ENCODE measurements around the gene MBD3L4. TPM values are rescaled to one million over a fixed set of nuclear protein-coding genes. Genes with fewer than 3 reads are reported as not detected.

MBD3L4 gene
- total RNA-seq, 1 experiment from 2014 or later: not detected

DNA sequence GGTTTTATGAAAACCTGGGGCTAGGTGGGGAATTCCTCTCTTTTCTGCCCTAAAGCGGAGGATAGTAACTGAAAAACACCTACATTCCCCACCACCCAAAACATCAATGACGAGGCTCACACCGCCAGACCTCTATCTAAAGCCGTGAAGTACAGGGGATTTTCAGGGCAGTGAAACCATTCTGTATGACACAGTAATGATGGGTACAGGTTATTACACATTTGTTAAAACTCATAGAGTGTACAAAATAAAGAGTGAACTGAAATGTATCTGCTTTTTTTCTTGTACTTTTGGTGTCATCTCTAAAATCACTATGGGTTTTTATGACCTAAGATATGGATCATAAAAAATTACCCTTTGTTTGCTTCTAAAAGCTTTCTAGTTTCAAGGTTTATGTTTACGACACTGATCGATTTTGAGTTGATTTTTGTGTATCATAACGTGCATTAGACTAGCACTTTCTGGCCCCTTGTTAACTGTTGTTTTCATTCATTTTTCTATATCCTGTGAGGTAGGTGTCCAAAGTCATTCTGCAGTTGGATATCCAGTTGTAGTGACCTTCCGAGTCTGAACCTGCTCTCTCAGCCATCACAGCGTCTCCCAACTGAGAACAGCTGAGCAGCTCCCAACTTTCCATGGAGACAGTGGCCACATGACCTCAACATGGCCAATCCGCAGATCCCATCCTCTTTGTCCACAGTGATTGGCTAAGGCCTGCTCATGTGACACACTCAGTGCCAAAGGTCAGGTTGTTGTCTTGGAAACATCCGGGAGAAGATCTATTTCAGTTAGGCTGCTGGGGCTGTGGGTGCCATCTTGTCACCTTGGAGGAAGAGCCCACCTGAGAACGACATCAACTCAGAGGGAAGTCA lies 29.0 kb downstream of the MBD3L4 start:
- Histone ChIP-seq H3K4me3 (ENCODE audit: insufficient read depth, low read depth, low read length) (no peak overlapping the region), H3K27me3 (ENCODE audit: control insufficient read depth, insufficient read depth, low read length) (no peaks in the 10 kb centered on the region), H3K36me3 (replicated peaks; ENCODE audit: control insufficient read depth, insufficient read depth, low read length) (no peaks in the 10 kb centered on the region)
- no peak for DNase-seq

DNA sequence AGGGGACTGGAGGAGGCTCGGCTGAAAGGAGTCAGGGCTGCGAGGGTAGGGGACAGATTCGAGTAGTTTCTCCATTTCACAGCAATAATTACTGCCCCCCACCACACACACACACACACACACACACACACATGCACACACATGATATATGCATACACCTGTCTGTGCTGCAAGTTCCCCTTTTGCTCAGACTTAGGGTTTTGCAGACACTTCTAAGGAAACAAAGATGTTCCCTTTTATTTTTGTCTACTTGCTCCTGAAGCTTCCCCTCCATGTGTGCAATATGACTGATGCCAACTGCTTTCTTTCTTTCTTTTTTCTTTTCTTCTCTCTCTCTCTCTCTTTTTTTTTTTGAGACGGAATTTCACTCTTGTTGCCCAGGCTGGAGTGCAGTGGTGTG lies 32.1 kb downstream of the MBD3L4 start:
- H3K4me3 ChIP-seq (ENCODE audit: insufficient read depth, low read depth, low read length): no peak overlapping the region
- no peaks in the 10 kb centered on the region for H3K36me3 ChIP-seq (replicated peaks; ENCODE audit: control insufficient read depth, insufficient read depth, low read length)
- no peaks in the 10 kb centered on the region for H3K27me3 ChIP-seq (ENCODE audit: control insufficient read depth, insufficient read depth, low read length)
- DNase-seq: no peak

DNA sequence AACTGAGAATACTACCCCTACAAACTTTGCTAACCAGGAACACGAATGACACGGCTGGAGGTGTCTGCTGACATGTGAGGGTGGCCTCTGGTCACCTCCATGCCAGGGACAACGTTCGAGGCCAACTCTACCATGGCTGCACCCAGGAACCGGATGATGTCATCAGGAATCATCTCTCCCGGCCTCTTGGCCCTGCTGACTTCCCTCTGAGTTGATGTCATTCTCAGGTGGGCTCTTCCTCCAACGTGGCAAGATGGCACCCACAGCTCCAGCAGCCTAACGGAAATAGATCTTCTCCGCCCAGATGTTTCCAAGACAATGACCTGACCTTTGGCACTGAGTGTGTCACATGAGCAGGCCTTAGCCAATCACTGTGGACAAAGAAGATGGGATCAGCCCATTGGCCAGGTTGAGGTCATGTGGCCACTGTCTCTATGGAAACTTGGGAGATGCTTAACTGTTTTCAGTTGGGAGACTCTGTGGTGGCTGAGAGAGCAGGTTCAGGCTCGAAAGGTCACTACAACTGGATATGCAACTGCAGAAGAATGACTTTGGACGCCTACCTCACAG lies 33.8 kb downstream of the MBD3L4 start:
- Histone ChIP-seq H3K27me3 (ENCODE audit: control insufficient read depth, insufficient read depth, low read length) (no peaks in the 10 kb centered on the region), H3K4me3 (ENCODE audit: insufficient read depth, low read depth, low read length) (no peak overlapping the region), H3K36me3 (replicated peaks; ENCODE audit: control insufficient read depth, insufficient read depth, low read length) (no peaks in the 10 kb centered on the region)
- no peak for DNase-seq

DNA sequence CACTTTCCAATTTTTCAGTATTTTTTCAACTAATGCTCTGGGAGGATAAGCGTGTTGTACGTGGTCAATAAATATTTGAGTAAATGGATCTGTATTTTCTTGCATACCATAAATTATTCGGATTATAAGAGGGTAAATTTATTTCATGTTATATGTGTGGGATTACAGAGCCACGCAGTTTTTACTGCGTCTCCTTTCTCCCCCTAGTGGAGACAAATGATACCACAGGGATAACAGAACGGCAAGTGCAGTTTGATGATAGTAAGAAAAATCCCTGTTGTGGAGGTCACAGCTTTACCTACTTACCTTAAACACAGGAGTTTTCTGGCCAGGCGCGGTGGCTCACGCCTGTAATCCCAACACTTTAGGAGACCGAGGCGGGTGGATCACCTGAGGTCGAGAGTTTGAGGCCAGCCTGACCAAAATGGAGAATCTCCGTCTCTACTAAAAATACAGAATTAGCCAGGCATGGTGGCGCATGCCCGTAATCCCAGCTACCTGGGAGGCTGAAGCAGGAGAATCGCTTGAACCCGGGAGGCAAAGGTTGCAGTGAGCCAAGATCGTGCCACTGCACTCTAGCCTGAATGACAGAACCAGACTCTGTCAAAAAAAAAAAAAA lies 35.6 kb downstream of the MBD3L4 start:
- H3K4me3 ChIP-seq (ENCODE audit: insufficient read depth, low read depth, low read length): no peak overlapping the region
- H3K27me3 ChIP-seq (ENCODE audit: control insufficient read depth, insufficient read depth, low read length): no peaks in the 10 kb centered on the region
- peak; percentile 17 for DNase-seq
- no peaks in the 10 kb centered on the region for H3K36me3 ChIP-seq (replicated peaks; ENCODE audit: control insufficient read depth, insufficient read depth, low read length)

DNA sequence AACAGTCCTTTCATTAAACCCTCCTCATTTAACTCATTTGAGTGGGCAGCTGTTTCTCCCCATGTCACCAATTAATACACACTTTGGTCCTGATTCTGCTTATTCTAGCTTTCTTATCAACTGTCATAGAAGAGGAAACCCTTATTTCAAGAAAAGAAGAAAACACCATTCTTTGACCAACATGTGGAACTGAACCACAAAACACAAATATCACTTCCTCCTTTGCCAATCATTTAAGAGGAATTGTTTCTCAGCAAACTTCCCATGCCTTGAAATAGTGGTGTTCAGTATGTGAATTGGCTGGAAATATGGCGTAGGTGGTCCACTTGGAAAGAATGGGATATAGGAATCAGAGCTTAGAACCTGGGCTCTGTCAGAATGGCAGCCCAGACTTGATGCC lies 39.2 kb downstream of the MBD3L4 start:
- no peaks in the 10 kb centered on the region for H3K36me3 ChIP-seq (replicated peaks; ENCODE audit: control insufficient read depth, insufficient read depth, low read length)
- DNase-seq: no peak
- no peaks in the 10 kb centered on the region for H3K27me3 ChIP-seq (ENCODE audit: control insufficient read depth, insufficient read depth, low read length)
- no peak overlapping the region for H3K4me3 ChIP-seq (ENCODE audit: insufficient read depth, low read depth, low read length)

DNA sequence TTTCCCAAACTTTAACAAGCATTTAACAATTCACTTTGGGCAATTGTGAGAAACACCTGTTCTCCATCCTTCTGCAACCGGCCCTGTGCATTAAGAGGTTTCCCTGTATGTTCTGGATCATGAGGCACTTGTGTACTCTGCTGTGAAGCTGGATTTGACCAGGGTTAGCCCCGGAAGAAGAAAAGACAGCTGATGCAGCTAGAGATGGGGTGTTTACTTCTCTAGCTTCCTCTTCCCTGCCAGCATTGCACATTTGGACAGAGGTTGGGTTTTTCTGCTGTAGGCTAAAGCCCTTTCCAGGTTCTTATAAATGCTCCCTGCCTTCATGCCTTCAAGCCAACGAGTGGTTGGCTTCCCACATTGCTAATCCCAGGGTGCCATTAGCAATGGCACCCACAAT lies 39.6 kb downstream of the MBD3L4 start:
- Histone ChIP-seq H3K27me3 (ENCODE audit: control insufficient read depth, insufficient read depth, low read length) (no peaks in the 10 kb centered on the region), H3K36me3 (replicated peaks; ENCODE audit: control insufficient read depth, insufficient read depth, low read length) (no peaks in the 10 kb centered on the region), H3K4me3 (ENCODE audit: insufficient read depth, low read depth, low read length) (no peak overlapping the region)
- no peak for DNase-seq

DNA sequence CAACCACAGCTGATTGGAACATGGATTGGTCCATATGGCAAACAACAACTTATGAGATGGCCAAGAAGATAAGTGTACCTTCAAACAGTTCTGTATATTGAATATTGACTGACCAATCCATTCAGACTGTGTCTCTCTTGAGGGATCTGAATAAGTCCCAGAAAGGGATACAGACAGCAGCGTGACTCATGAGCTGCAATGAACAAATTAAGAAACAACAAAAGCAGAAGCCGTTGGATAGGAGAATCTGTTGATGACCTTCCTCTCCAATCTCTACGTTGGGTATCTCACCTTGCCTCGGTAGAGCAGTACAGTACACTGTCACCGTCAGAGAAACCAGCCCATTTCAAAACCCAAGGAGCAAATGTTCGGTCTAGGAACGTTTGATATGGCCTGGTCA lies 40.0 kb downstream of the MBD3L4 start:
- Histone ChIP-seq H3K4me3 (ENCODE audit: insufficient read depth, low read depth, low read length) (no peak overlapping the region), H3K27me3 (ENCODE audit: control insufficient read depth, insufficient read depth, low read length) (no peaks in the 10 kb centered on the region), H3K36me3 (replicated peaks; ENCODE audit: control insufficient read depth, insufficient read depth, low read length) (no peaks in the 10 kb centered on the region)
- no peak for DNase-seq

DNA sequence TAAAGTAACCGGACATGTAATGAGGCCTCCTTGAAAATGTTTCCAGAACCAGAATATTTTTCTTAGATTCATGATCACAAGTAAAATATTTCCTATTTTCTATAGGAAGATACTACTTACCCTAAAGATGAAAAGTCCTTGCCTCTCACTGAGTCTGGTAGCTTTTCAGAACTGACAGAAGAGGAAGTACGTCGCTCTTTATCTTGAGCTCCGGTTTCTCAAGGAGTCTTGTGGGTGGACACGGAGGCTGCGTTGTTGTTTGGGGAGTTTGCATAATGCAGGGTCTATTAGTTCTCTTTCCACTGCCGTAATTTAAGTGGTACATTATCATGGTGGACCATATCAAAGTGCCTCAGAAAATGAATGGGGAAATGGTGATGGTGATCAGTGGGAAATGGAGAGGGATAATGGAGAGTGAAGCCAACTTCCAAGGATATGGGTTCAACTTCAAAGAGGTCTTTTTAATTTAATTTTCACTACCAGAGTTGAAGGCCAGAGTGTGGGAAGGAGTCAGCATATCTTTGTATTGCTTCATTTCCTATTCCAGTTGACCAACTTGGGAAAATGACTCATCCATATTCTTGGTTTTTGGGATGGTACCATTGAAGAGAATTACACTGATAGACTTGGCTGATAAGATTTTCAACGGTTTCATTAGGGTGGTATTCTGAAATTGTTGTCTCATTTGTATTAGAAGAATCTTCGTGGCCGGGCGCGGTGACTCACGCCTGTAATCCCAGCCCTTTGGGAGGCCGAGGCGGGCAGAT lies 42.1 kb downstream of the MBD3L4 start:
- DNase-seq: no peak
- Histone ChIP-seq H3K36me3 (replicated peaks; ENCODE audit: control insufficient read depth, insufficient read depth, low read length) (no peaks in the 10 kb centered on the region), H3K27me3 (ENCODE audit: control insufficient read depth, insufficient read depth, low read length) (no peaks in the 10 kb centered on the region), H3K4me3 (ENCODE audit: insufficient read depth, low read depth, low read length) (no peak overlapping the region)

DNA sequence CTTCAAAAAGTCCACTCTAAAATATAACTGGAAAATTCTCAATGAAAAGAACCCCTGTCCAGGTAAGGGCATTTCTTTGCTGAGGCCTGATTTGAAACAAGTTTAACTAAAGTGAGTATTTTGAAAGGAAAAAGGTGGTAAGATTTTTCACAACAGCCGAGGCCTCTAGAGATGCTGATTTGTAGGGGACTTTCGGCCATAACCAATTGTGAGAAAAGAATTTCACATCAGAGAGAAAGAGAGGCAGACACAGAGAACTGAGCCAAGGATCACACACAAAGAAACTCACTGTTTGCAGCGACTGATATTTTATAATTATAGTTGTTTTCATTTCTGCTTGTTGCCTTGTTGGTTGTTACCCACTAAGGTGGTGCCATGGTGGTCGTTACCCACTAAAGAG lies 43.2 kb downstream of the MBD3L4 start:
- Histone ChIP-seq H3K36me3 (replicated peaks; ENCODE audit: control insufficient read depth, insufficient read depth, low read length) (no peaks in the 10 kb centered on the region), H3K4me3 (ENCODE audit: insufficient read depth, low read depth, low read length) (no peak overlapping the region), H3K27me3 (ENCODE audit: control insufficient read depth, insufficient read depth, low read length) (no peaks in the 10 kb centered on the region)
- no peak for DNase-seq

DNA sequence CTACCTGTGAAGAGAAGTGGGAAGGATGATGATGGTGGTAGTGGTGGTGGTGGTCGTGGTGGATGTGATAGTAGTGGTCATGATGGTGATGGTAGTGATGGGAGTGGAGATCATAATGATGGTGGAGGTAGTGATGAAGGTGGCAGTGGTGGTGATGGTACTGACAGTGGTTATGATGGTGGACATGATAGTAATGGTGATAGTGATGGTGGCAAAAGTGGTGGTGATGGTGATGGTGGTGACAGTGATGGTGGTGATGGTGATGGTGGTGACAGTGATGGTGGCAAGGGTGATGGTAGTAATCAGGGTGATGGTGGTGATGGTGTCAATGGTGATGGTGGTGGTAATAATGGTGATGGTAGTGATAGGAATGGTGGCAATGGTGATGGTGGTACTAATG lies 44.9 kb downstream of the MBD3L4 start:
- H3K27me3 ChIP-seq (ENCODE audit: control insufficient read depth, insufficient read depth, low read length): no peaks in the 10 kb centered on the region
- H3K36me3 ChIP-seq (replicated peaks; ENCODE audit: control insufficient read depth, insufficient read depth, low read length): no peaks in the 10 kb centered on the region
- no peak for DNase-seq
- H3K4me3 ChIP-seq (ENCODE audit: insufficient read depth, low read depth, low read length): no peak overlapping the region

DNA sequence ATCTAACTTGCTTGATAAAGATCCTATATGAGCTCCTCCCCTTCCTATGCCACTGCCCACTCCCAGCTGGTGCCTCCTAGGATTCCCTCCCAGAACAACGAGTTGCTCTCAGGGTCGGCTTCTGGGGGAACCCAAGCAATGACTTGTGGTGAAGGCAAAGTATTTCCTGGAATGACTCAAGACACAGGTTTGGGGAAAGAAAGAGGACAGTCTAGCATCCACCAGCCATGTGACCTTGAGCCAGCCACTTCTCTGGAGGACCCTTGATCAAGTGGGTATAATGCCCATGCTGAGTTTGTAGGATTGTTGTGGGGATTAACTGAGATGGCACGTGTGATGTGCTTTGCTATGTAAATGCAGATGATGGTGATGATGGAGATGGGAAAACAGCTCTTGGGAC lies 51.7 kb downstream of the MBD3L4 start:
- DNase-seq: no peak
- Histone ChIP-seq H3K4me3 (ENCODE audit: insufficient read depth, low read depth, low read length) (no peak overlapping the region), H3K27me3 (ENCODE audit: control insufficient read depth, insufficient read depth, low read length) (no peaks in the 10 kb centered on the region), H3K36me3 (replicated peaks; ENCODE audit: control insufficient read depth, insufficient read depth, low read length) (no peaks in the 10 kb centered on the region)

DNA sequence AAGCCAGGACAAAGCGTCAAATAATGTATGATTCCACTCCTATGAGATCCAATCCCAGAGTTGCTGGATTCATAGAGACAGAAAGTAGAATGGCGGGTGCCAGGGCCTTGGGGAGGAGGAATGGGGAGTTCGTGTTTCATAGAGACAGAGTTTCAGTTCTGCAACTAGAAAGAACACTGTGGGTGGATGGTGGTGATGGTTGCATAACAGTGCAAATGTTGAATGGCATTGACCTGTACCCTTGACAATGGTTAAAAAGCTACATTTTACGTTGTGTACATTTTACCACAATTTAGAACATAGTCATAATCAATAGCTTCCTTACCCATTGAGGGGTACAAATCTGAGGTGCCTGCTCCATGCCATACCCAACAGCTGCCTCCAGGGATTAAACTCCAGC lies 52.1 kb downstream of the MBD3L4 start:
- Histone ChIP-seq H3K36me3 (replicated peaks; ENCODE audit: control insufficient read depth, insufficient read depth, low read length) (no peaks in the 10 kb centered on the region), H3K27me3 (ENCODE audit: control insufficient read depth, insufficient read depth, low read length) (no peaks in the 10 kb centered on the region), H3K4me3 (ENCODE audit: insufficient read depth, low read depth, low read length) (no peak overlapping the region)
- DNase-seq: no peak
